GM12891 (cell line): ENCODE results near the gene ARRB2.

Source experiments
- PAX5 ChIP-seq: IDR thresholded peaks from 2 replicates; pipeline ENCODE4 v1.6.1; 2011; ENCODE audit warnings: low read length, moderate library complexity, mild to moderate bottlenecking; ENCODE audit not compliant: insufficient read depth, severe bottlenecking
- POLR2A ChIP-seq: IDR thresholded peaks from 2 replicates; pipeline ENCODE4 v1.6.1; 2011; ENCODE audit warnings: low read depth, low read length, control low read depth
- POLR2AphosphoS5 ChIP-seq: IDR thresholded peaks from 2 replicates; pipeline ENCODE4 v1.6.1; 2011; ENCODE audit warnings: low read depth, low read length, control low read depth
- POU2F2 ChIP-seq: IDR thresholded peaks from 2 replicates; pipeline ENCODE4 v1.6.1; 2011; ENCODE audit warnings: low read depth, mild to moderate bottlenecking, control low read depth, low read length, moderate library complexity
- TAF1 ChIP-seq: IDR thresholded peaks from 2 replicates; pipeline ENCODE4 v1.6.1; 2011; ENCODE audit warnings: low read depth, low read length, control low read depth

DNA sequence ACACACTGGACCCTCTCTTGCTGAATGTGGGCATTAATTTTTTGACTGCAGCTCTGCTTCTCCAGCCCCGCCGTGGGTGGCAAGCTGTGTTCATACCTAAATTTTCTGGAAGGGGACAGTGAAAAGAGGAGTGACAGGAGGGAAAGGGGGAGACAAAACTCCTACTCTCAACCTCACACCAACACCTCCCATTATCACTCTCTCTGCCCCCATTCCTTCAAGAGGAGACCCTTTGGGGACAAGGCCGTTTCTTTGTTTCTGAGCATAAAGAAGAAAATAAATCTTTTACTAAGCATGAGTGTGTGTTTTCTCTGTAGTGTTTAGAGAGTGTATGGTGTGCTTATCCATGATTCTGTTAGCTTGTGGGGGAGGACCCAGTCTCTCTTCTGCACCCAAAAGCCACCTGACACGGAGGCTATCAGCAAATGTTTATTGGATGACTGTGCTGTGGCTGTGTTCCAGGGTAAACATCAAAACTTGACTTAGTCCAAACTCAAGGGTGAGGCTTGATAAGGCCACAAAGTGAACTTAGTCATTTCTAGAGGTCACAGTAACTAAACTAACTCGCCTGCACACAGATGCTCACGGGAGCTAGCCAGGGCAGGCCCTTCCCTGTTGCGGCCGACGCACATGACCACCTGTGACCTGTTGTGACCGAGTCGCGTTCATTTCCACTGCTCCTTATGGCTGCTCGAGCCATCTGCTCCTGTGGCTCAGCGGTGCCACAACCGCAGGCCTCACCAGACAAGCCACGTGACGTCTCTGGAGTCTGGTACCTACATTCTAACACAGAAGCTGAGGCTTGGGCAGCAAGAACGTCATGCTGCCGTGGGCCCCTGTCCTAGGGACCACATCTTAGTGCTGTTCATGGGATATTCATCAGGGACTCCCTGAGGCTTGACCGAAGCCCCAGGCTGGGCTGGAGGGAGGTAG is 11.0 kb downstream of the ARRB2 start:
- no peak for TF ChIP-seq POLR2A
- no peak for TF ChIP-seq POLR2AphosphoS5
- TF ChIP-seq POU2F2, result no peak
- no peak for TF ChIP-seq TAF1
- TF ChIP-seq PAX5, result no peak
